ENCODE data around the gene LY6G6D. TPM values are rescaled to one million over a fixed set of nuclear protein-coding genes. Genes with fewer than 3 reads are reported as not detected.

The LY6G6D gene
- total and polyA plus RNA-seq, 2 of the 13 experiments (the other 11 are each of a cell fraction or from before 2014, with no cell fraction given), result not detected

DNA sequence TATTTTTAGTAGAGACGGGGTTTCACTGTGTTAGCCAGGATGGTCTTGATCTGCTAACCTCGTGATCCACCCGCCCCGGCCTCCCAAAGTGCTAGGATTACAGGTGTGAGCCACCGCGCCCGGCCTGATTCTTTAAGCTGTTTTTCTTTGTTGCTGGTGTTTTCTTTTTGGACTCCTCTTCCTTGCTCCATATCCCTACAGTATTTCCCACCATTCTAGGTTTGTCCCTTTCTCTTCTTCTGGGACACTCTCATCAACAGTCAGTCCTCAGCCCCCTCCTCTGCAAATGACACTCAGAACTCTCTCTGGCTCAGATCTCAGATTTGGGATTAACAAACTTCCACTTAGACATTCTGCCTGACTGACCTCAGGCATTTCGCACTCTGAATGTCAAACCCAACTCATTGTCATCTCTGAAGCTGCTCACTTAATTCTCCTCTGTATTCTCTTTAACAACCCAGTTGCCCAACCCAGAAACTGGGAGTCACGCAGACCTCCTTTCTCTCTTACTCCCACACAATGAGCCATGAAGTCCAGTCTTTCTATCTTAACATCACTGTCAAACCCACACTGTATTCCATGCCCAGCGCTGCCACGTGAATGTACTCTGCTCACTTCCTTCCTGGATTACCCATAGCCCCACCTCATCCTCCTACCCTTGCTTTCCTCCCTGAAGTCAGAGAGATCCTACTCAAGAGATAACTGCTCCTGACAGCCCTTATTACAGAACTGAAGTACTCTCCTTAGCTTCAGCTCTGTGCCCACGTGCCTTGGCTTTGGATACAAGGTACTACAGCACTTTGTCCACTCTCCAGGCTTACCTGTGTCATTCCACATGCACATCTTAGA, 10.6 kb downstream of the LY6G6D start:
- no peak overlapping the region for H3K4me3 ChIP-seq (replicated peaks in 1 of 3; ENCODE audit: insufficient read depth in 1 of 3, low read depth in 2 of 3, low read length in 3 of 3)
- in situ Hi-C loops (cut with HindIII; ENCODE audit: extremely low pct_ligation_motif_present, low pct_unique_long_range_greater_than_20kb) (no loop called here), intact Hi-C loops (cut with micrococcal nuclease; ENCODE audit: unreplicated experiment) (no loop called here)
- peaks cover 5 to 7% of the 10 kb centered on the region in 2 experiments; a peak in 4 of 5 replicates for H3K36me3 ChIP-seq (replicated peaks in 1 of 2; ENCODE audit: control insufficient read depth in 1 of 2, insufficient read depth in 2 of 2, low read length in 2 of 2)
- ChIA-PET POLR2A (interaction anchor here (0.9 to 2.7 kb wide), 3 partner anchors 11 to 102 kb away, joined by 3 to 11 read pairs (median 3); partner anchors contain the start of genes HSPA1B and LY6G6D), CTCF (ENCODE audit: low intra/inter-chr PET ratio, low total read pairs) (interaction anchor here (0.8 kb wide), 1 partner anchor 65 kb away, joined by 3 read pairs; no protein-coding TSS in a partner anchor)
- ATAC-seq (no peak), FAIRE-seq (no peak), DNase-seq (ENCODE audit: low spot score) (no peak)
- H4K20me1 ChIP-seq (ENCODE audit: insufficient read depth, low read length), result peaks cover 6% of the 10 kb centered on the region; the same call in 1 of the 2 replicates
- peaks cover 0 to 15% of the 10 kb centered on the region in 2 experiments; a peak in 4 of 5 replicates for H3K27me3 ChIP-seq (ENCODE audit: control insufficient read depth in 1 of 2, insufficient read depth in 2 of 2, low read length in 2 of 2)
- no peak overlapping the region for H3K9ac ChIP-seq (ENCODE audit: insufficient read depth, low read depth, low read length)
- no peaks in the 10 kb centered on the region for H3K9me3 ChIP-seq (ENCODE audit: low read length)
- 85% methylated on average over 12 of the region's 12 CpGs for WGBS (ENCODE audit: low lambda C conversion rate)
- H2AFZ ChIP-seq (ENCODE audit: low read length), result no peak overlapping the region
- H3K79me2 ChIP-seq (ENCODE audit: insufficient read depth, low read length), result no peaks in the 10 kb centered on the region
- H3K27ac ChIP-seq (ENCODE audit: extremely low read length, insufficient read depth, low read length), result no peak overlapping the region
- TF ChIP-seq HBP1 (CRISPR knock-in tag; IDR thresholded peaks at IDR 0.05; ENCODE audit: low read depth) (no peak), POLR2AphosphoS5 (IDR thresholded peaks at IDR 0.05; ENCODE audit: low read depth, low read length) (0 out of 2 replicates have a peak, but pooled peaks have one; percentile 25), POLR2A (IDR thresholded peaks at IDR 0.05; ENCODE audit: insufficient read depth in 1 of 2, low read depth in 2 of 2, low read length in 2 of 2) (0 out of 4 replicates have a peak, but pooled peaks of 1 of the 2 experiments have one; percentile 12)
- peaks cover 20% of the 10 kb centered on the region; the same call in 1 of the 2 replicates for H3K4me1 ChIP-seq (ENCODE audit: insufficient read depth, low read length)
- BruUV-seq (replicated peaks), result no TSS peak
- no peak overlapping the region for H3K4me2 ChIP-seq (ENCODE audit: low read depth, low read length)

All from HepG2 (cell line).